Mucosa of descending colon (tissue), 3 donors: Measurements from ENCODE around the gene KRTAP10-2. TPM values are rescaled to one million over a fixed set of nuclear protein-coding genes. Genes with fewer than 3 reads are reported as not detected.

Experiments used
- ATAC-seq: fragments of 200-7000 bp; cut with Tn5 transposase; one replicate; pipeline ENCODE4 v1.9.1; 2020; ENCODE audit warnings: mild to moderate bottlenecking, moderate library complexity
- DNase-seq, 3 donors: peaks; one replicate each; pipeline ENCODE4 v3.0.0-alpha.2; 2020
- H3K36me3 ChIP-seq: fragments of 200-600 bp; one replicate; pipeline ENCODE4 v1.8.0; 2021; ENCODE audit warnings: low read depth, mild to moderate bottlenecking
- H3K4me1 ChIP-seq: fragments of 200-600 bp; one replicate; pipeline ENCODE4 v1.8.0; 2021; ENCODE audit warnings: low read depth, mild to moderate bottlenecking
- H3K4me3 ChIP-seq: fragments of 200-600 bp; one replicate; pipeline ENCODE4 v1.8.0; 2021; ENCODE audit warnings: mild to moderate bottlenecking
- H3K9me3 ChIP-seq: fragments of 200-600 bp; one replicate; pipeline ENCODE4 v1.8.0; 2021; ENCODE audit warnings: mild to moderate bottlenecking
- intact Hi-C, 2 donors: fragments of 100-400 bp; cut with DNase I in 1 of 2; cut with micrococcal nuclease in 1 of 2; formaldehyde crosslinking; loops; one replicate each; pipeline versions ENCODE4 v1.11.0 to v1.11.1; 2022; cut with DNase I, micrococcal nuclease
- total RNA-seq, 3 donors: library from RNA; stranded (reverse); fragmentation: NEBNext Ultra II Directional in 2 of 3; extraction: Animal tissue kit (Norgen Biotek cat#: 25700) in 2 of 3; gene quantifications; one replicate each; pipeline versions ENCODE4 v1.2.1 to v1.2.4, GENCODE V29; 2021 to 2023
- TF ChIP-seq, protein P1 (sequence below): fragments of 200-600 bp; IDR thresholded peaks from one replicate; pipeline ENCODE4 v1.8.0; 2022; ENCODE audit warnings: antibody characterized with exemption, mild to moderate bottlenecking
- donor health status: DM: no; HTN: no; CAD: no; lungs with moderate emphysema.
- donor health status: DM: no; HTN: no; CAD: no.
- donor health status: DM: no; HTN: yes; CAD: no.

KRTAP10-2 gene
- total RNA-seq, 3 donors from 2014 or later = not detected

DNA sequence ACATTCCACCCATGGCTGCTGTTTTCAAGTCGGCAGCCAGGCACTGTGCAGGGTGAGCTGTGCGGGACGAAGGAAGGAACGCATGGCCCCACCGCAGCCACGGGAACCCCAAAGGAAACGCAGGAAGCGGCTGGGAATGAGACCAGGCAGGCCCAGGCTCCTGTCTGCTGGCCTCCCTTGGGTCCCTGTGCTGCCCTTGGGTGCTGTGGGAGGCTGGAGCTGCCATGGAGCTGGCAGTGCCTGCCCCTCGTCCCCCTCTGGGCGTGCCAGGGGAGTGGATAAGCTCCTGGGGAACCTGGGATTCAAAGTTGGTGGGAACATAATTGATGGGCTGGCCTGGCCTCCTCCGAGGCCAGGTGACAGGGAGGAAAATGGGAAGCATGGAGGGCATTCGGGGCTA is 17.0 kb upstream of the KRTAP10-2 start:
- Histone ChIP-seq H3K4me3 (no peak overlapping the region), H3K4me1 (no peaks in the 10 kb centered on the region), H3K9me3 (no peaks in the 10 kb centered on the region), H3K36me3 (no peaks in the 10 kb centered on the region)
- TF ChIP-seq, protein P1, sequence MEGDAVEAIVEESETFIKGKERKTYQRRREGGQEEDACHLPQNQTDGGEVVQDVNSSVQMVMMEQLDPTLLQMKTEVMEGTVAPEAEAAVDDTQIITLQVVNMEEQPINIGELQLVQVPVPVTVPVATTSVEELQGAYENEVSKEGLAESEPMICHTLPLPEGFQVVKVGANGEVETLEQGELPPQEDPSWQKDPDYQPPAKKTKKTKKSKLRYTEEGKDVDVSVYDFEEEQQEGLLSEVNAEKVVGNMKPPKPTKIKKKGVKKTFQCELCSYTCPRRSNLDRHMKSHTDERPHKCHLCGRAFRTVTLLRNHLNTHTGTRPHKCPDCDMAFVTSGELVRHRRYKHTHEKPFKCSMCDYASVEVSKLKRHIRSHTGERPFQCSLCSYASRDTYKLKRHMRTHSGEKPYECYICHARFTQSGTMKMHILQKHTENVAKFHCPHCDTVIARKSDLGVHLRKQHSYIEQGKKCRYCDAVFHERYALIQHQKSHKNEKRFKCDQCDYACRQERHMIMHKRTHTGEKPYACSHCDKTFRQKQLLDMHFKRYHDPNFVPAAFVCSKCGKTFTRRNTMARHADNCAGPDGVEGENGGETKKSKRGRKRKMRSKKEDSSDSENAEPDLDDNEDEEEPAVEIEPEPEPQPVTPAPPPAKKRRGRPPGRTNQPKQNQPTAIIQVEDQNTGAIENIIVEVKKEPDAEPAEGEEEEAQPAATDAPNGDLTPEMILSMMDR = no peak
- intact Hi-C loops = no loop called here
- ATAC-seq = no peak
- no peak for DNase-seq

DNA sequence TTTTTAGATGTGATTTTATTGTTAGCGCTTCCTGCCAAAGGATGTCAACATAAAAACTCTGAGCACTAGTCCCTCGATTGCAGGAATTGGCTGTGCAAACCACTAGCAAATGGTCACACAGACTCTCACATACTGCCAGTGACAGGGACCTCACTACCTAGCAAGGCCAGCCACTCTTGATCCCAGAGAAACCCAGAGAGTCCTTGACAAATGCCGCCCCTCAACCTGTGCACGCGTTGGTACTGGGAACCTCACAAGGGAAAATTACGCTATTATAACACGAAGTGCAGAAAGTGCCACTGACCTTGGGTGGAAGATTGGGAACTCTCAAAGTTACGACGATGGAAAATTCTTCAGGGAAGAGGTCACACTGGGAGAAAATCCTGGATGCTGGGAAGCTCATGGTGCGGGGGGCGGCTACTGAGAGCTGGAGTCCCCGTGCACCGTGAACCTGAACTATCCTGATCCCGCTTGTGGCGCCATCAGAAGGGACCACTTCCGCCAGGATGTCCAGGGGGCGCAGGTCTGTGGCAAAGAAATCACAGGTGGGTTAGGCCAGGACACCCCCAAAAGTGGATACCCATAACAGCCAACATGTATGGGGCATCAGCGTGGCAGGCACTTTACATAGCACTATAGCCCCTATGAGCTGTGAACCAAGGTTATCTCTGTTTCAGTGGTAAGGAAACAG is 16.3 kb upstream of the KRTAP10-2 start:
- no peak for ATAC-seq
- no peaks in the 10 kb centered on the region for H3K4me1 ChIP-seq
- H3K4me3 ChIP-seq = no peak overlapping the region
- TF ChIP-seq, protein P1 = no peak
- no peak for DNase-seq
- intact Hi-C loops = no loop called here
- H3K9me3 ChIP-seq = no peaks in the 10 kb centered on the region
- no peaks in the 10 kb centered on the region for H3K36me3 ChIP-seq

DNA sequence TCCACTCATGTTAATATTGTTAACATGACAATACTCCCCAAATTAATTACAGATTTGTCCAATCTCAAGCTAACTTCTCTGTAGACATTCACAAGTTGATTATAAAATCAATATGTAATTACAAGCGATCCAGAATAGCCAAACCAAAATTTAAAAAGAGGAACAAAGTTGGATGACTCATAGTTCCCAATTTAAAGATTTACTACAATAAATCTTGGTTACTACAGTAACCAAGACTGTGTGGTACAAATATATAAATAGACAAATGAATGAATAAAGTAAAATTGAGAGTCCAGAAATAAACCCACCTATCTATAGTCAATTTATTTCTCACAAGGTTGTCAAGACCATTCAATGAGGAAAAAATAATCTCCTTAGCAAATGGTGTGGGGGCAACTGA is 15.1 kb upstream of the KRTAP10-2 start:
- Histone ChIP-seq H3K36me3 (no peaks in the 10 kb centered on the region), H3K4me1 (no peaks in the 10 kb centered on the region), H3K9me3 (no peaks in the 10 kb centered on the region), H3K4me3 (no peak overlapping the region)
- ATAC-seq = no peak
- intact Hi-C loops = no loop called here
- DNase-seq = no peak
- TF ChIP-seq, protein P1 = no peak

DNA sequence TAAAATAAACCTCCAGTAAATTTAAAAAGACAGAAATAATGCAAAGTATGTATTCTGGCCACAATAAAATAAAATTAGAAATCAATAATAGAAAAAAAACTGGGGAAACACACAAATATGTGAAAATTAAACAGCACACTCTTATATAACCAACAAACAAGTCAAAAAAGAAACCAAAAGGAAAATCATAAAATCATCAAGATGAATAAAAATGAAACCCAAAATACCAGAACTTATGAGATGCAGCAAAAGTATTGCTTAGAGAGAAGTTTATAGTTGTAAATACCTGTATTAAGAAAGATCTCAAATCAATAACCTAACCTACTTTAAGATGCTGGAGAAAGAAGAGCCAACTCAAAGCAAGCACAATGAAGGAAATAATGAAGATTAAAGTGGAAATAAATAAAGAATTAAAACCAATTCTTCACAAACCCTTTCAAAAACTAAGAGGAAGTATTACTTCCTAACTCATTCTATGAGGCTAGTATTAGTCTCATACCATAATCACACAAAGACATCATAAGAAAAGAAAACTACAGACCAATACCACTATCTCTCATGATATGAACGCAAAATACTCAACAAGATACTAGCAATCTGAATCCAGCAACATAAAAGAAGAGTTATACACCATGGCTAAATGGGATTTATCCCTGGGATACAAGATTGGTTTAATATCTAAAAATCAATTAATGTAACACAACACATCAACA is 13.7 kb upstream of the KRTAP10-2 start:
- Histone ChIP-seq H3K4me1 (no peaks in the 10 kb centered on the region), H3K9me3 (no peaks in the 10 kb centered on the region), H3K4me3 (no peak overlapping the region), H3K36me3 (no peaks in the 10 kb centered on the region)
- TF ChIP-seq, protein P1 = no peak
- DNase-seq = no peak
- no peak for ATAC-seq
- intact Hi-C loops = no loop called here

DNA sequence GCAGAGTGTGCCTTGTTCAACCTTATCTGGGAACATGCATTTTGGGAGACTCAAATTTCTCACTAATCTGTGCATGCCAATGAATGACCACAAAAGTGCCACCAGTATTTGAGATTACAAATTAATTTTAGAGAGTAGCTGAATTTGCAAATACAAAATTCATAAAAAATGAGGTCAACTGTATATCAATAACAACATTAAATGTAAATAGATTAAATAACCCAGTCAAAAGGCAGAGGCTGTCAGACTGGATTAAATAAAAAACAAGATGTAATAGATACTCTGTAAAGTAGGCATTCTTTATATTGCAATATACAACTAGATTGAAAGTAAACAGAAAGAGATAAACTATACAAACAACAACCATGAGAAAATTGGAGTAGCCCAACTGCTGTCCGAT is 12.8 kb upstream of the KRTAP10-2 start:
- TF ChIP-seq, protein P1 = no peak
- Histone ChIP-seq H3K36me3 (no peaks in the 10 kb centered on the region), H3K4me3 (no peak overlapping the region), H3K9me3 (no peaks in the 10 kb centered on the region), H3K4me1 (no peaks in the 10 kb centered on the region)
- ATAC-seq (no peak), DNase-seq (no peak)
- intact Hi-C loops = no loop called here
